Erythroblast (primary cell): ENCODE results near the gene NFIA.

Experiments used
- GATA1 ChIP-seq: IDR thresholded peaks from 2 replicates; pipeline ENCODE4 v1.6.1; 2011; ENCODE audit warnings: low read depth, mild to moderate bottlenecking, control low read depth, low read length, moderate library complexity
- POLR2A ChIP-seq: IDR thresholded peaks from 2 replicates; pipeline ENCODE4 v1.6.1; 2011; ENCODE audit warnings: mild to moderate bottlenecking, low read length

DNA sequence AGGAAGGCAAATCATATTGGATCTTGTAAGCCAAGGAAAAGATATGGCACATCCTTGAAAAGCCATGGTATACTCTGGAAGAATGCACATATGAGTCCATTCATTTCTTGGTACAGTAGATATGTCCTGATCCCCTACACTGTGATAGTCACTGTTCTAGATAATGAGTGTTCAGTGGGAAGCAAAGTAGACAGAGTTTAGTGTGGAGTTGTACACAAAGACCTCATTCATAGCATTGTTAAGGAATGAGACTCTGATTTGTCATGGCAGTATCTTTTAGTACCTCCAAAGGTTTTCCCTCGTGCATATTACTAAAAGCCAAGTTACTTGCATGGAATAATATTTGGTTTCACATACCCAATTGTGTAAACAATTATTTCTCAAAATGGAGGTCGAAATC lies 204.7 kb downstream of the NFIA start:
- TF ChIP-seq POLR2A (no peak), GATA1 (no peak)
